Parathyroid adenoma (tissue), 2 donors: ENCODE data around the gene PAPSS1.

ENCODE experiments used
- H2AFZ ChIP-seq: fragments of 300-600 bp; sonication (generic); one replicate; pipeline ENCODE4 v1.7.0; 2017; ENCODE audit warnings: antibody characterized with exemption, mild to moderate bottlenecking
- H3K27ac ChIP-seq: fragments of 300-600 bp; sonication (generic); one replicate; pipeline ENCODE4 v1.7.0; 2017
- H3K27me3 ChIP-seq: fragments of 300-600 bp; sonication (generic); one replicate; pipeline ENCODE4 v1.7.0; 2017; ENCODE audit warnings: low read length; ENCODE audit not compliant: control insufficient read depth, insufficient read depth
- H3K36me3 ChIP-seq: fragments of 300-600 bp; sonication (generic); one replicate; pipeline ENCODE4 v1.7.0; 2017; ENCODE audit warnings: low read length; ENCODE audit not compliant: control insufficient read depth, insufficient read depth
- H3K4me1 ChIP-seq: fragments of 300-600 bp; sonication (generic); one replicate; pipeline ENCODE4 v1.7.0; 2017; ENCODE audit warnings: control low read depth
- H3K4me2 ChIP-seq: fragments of 300-600 bp; sonication (generic); one replicate; pipeline ENCODE4 v1.7.0; 2017; ENCODE audit warnings: low read length
- H3K4me3 ChIP-seq: fragments of 300-600 bp; sonication (generic); one replicate; pipeline ENCODE4 v1.7.0; 2017; ENCODE audit warnings: low read depth, low read length
- H3K79me2 ChIP-seq: fragments of 300-600 bp; sonication (generic); one replicate; pipeline ENCODE4 v1.7.0; 2017; ENCODE audit warnings: control low read depth
- H3K9ac ChIP-seq: fragments of 300-600 bp; sonication (generic); one replicate; pipeline ENCODE4 v1.7.0; 2017; ENCODE audit warnings: mild to moderate bottlenecking
- H3K9me3 ChIP-seq: fragments of 300-600 bp; sonication (generic); one replicate; pipeline ENCODE4 v1.7.0; 2017; ENCODE audit warnings: low read length; ENCODE audit not compliant: control insufficient read depth
- TF ChIP-seq, protein P1 (sequence below): fragments of 300-600 bp; sonication (generic); IDR thresholded peaks from one replicate; pipeline ENCODE4 v1.7.0; 2017; ENCODE audit warnings: antibody characterized with exemption, mild to moderate bottlenecking
- donor health status: primary hyperparathyroidism.

PAPSS1 gene

DNA sequence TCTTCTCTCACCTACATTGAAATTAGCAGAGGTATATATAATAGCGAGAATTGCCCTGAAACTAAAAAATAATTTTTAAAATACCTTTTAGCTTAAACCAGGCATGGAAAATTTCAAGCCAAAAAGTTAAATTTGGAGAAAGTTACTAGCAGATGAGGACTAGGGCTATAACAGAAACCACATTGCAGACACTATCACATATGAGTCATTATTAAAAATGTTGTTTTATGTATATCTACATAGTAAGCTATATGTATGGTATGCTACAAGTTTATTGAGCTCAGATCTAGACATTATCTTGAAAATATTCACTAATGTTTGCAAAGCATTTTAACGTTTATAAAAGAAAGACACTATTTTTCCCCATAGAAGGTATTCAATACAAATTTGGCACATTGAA, 147.8 kb downstream of the PAPSS1 start:
- H3K27me3 ChIP-seq: no peaks in the 10 kb centered on the region
- TF ChIP-seq, protein P1, sequence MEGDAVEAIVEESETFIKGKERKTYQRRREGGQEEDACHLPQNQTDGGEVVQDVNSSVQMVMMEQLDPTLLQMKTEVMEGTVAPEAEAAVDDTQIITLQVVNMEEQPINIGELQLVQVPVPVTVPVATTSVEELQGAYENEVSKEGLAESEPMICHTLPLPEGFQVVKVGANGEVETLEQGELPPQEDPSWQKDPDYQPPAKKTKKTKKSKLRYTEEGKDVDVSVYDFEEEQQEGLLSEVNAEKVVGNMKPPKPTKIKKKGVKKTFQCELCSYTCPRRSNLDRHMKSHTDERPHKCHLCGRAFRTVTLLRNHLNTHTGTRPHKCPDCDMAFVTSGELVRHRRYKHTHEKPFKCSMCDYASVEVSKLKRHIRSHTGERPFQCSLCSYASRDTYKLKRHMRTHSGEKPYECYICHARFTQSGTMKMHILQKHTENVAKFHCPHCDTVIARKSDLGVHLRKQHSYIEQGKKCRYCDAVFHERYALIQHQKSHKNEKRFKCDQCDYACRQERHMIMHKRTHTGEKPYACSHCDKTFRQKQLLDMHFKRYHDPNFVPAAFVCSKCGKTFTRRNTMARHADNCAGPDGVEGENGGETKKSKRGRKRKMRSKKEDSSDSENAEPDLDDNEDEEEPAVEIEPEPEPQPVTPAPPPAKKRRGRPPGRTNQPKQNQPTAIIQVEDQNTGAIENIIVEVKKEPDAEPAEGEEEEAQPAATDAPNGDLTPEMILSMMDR: no peak
- H3K9ac ChIP-seq: no peak overlapping the region
- H3K4me1 ChIP-seq: no peaks in the 10 kb centered on the region
- H3K4me3 ChIP-seq: no peak overlapping the region
- no peak overlapping the region for H3K27ac ChIP-seq
- no peaks in the 10 kb centered on the region for H3K9me3 ChIP-seq
- H3K36me3 ChIP-seq: no peaks in the 10 kb centered on the region
- H2AFZ ChIP-seq: no peak overlapping the region
- no peak overlapping the region for H3K4me2 ChIP-seq
- no peaks in the 10 kb centered on the region for H3K79me2 ChIP-seq

DNA sequence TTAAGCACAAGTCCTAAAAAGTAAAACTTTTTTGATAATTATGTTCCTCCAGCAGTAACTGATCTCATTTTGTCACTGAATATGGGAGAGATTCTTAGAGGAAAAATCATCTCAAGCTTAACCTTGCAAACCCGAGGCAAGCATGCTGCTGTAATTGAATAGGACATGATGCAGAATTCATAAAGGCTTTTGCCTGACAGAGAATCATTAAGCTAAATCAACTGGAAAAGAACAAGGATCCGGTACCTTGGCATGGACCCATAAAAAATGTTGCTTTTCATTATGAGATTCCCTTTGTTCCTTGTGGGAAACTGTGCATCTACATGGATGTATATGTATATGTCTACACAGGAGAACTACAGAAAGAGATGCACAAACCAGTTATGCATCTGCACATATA, 149.1 kb downstream of the PAPSS1 start:
- no peak overlapping the region for H3K4me3 ChIP-seq
- H3K9ac ChIP-seq: no peak overlapping the region
- H3K27me3 ChIP-seq: no peaks in the 10 kb centered on the region
- H3K27ac ChIP-seq: no peak overlapping the region
- TF ChIP-seq, protein P1: no peak
- no peaks in the 10 kb centered on the region for H3K79me2 ChIP-seq
- H3K4me2 ChIP-seq: no peak overlapping the region
- H2AFZ ChIP-seq: no peak overlapping the region
- H3K4me1 ChIP-seq: no peaks in the 10 kb centered on the region
- H3K9me3 ChIP-seq: no peaks in the 10 kb centered on the region
- no peaks in the 10 kb centered on the region for H3K36me3 ChIP-seq

DNA sequence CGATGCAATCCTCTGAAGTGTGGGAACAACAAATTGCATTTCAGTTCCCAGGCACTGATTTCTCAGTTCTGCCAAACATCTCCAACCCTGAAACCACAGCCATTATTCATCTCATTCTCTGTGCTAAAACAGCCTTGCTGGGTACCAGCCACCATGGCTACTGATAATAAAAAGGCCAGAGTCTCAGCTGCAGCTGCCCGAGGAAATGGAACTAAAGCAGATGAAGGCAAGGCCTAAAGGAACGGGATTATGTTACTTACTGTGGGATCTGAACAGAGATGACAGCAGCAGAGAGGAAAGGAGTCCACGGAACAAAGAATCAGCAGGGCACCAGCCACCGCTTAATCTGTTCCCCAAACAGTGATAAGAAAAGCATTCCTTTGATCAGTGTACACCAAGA, 155.7 kb downstream of the PAPSS1 start:
- H3K4me2 ChIP-seq: no peak overlapping the region
- H3K9me3 ChIP-seq: no peaks in the 10 kb centered on the region
- H2AFZ ChIP-seq: no peak overlapping the region
- H3K27ac ChIP-seq: no peak overlapping the region
- no peak overlapping the region for H3K4me3 ChIP-seq
- no peaks in the 10 kb centered on the region for H3K27me3 ChIP-seq
- H3K4me1 ChIP-seq: no peaks in the 10 kb centered on the region
- H3K79me2 ChIP-seq: no peaks in the 10 kb centered on the region
- H3K36me3 ChIP-seq: no peaks in the 10 kb centered on the region
- H3K9ac ChIP-seq: no peak overlapping the region
- TF ChIP-seq, protein P1: no peak
